ENCODE data around the gene PASD1.
"Not testable (repeated sequence)": the region's sequence is repeated elsewhere in the genome, so short reads cannot be mapped to it uniquely, and the experiment has no call there.

Gene PASD1

GRCh38 chrX:151563449-151563848 is at the start of gene PASD1:
TSS of gene PASD1 (plus strand) at chrX:151563675. CDS start at chrX:151601554, 37,879 bp downstream.
- DNase-seq (ENCODE audit: low spot score), result no peak

- no peak for DNase-seq (ENCODE audit: low spot score)
Observed at GRCh38 chrX:151515237-151515636, 48.2 kb upstream of the PASD1 start.

DNA sequence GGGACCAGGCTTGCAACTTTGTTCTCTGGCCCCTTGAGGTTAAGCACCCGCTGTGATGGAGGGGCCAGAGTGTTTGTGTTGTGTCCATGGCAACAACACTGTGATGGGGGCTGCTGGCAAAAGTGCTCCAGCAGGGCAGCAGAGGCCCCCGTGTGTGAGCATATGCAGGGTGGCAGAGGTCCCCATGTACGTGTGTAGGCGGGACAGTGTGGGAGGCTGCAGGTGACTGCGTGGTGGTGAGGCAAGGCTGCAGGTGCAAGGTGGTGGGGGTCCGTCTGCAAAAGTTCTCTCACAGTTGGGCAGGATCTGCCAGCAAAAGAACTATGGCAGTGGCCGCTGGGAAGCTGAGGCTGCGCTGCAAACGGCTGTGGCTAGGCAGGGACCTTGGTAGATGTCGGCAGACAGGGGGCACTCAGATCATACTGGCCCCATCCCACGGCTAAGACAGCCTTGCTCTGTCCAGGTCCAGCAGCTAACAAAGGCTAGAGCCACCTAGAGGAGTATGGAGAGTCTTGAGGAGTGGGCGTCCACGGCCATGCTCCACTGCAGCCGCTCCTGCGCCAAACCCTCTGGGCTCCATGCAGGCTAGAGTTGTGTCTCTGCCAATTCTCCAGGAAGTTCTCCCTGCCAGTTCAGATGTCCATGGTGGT is 46.8 kb upstream of the PASD1 start:
- no peak for DNase-seq (ENCODE audit: low spot score)

GRCh38 chrX:151517421-151517820 is 46.1 kb upstream of the PASD1 start:
- DNase-seq (ENCODE audit: low spot score), result no peak

- DNase-seq (ENCODE audit: low spot score), result no peak
Observed at GRCh38 chrX:151523351-151523750, 40.1 kb upstream of the PASD1 start.

DNA sequence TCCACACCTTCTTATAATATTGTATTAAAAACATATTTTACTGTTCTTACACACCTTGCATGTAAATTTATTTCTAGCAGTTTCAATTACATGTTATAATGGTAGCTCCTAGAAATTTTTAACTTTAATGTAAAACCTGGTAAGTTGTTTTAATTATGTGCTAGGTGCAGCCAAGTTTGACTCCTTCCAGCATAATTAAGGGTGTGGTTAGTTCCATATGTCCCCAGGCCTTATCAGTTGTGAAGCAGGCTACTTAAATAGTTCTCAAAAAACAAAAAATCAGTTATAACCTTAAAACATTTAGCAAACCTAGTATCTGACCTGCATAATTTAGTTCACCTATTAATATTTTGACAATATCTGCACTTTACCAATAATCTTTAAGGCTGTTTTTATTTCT is 26.9 kb upstream of the PASD1 start:
- DNase-seq (ENCODE audit: low spot score), result no peak

DNA sequence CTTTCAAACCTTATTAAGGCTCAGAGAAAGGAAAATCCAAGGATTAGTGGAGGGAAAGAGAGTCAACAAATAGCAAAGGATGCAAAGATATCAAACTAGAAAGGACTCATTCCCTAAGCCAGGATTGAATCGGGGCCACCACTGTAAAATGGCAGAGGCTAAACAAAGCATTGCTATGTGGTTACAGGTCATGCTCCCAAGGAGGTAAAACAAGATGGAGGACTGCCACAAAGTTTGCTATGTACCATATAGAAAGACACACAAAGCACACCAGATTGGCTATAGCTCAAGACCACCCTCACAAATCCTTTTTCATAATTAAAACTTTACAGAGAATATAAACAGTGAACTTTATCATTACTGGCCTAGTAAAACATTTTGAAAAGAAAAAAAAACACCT is 25.9 kb upstream of the PASD1 start:
- no peak for DNase-seq (ENCODE audit: low spot score)

DNA sequence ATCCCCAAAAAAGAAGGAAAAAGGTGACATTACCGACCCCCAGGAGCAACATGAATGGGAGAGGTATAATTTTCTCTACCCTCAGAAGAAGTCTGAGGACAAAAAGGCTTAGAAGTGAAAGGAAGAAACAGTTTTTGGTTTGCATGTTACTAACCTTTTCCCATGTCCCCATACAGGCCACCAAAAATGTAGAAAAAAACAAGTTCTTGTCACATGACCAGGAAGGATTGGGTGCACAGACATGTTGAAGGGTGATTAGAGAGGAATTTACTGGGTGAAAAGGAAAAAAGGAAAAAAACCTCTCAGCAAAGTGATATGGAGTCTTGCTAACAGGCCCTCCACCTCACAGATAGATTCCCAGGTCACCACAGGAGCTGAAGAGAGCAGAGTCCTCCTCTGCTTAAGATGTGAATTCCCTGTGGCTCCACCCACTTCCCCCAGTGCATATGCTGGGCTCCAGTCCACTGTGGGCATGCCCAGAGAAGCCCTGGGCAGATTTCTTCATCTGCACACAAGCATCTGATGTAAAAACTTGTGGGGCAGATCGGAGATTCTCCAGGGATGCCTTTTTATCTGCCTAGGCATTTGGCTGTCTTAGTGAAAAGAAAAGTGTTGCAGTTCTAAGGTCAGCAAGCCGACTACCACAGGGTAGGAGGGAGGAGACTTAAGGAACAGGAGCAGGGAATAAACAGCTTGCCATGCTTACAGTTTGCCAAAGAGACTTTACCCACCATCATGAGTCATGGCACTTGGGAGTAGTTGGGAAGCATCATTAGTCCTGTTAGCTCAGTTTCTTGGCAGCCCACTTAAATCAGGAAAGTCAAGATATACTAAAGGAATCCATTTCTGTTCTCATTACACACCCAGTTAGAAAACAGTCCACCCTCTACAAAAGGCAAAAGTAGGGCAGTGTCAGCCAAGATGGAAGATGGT is 25.0 kb upstream of the PASD1 start:
- no peak for DNase-seq (ENCODE audit: low spot score)

- no peak for DNase-seq (ENCODE audit: low spot score)
Observed at GRCh38 chrX:151543706-151544105, 19.8 kb upstream of the PASD1 start.

- not testable (repeated sequence) for DNase-seq (ENCODE audit: low spot score)
Observed at GRCh38 chrX:151546226-151546625, 17.2 kb upstream of the PASD1 start.

- not testable (repeated sequence) for DNase-seq (ENCODE audit: low spot score)
Observed at GRCh38 chrX:151551176-151551575, 12.3 kb upstream of the PASD1 start.

DNA sequence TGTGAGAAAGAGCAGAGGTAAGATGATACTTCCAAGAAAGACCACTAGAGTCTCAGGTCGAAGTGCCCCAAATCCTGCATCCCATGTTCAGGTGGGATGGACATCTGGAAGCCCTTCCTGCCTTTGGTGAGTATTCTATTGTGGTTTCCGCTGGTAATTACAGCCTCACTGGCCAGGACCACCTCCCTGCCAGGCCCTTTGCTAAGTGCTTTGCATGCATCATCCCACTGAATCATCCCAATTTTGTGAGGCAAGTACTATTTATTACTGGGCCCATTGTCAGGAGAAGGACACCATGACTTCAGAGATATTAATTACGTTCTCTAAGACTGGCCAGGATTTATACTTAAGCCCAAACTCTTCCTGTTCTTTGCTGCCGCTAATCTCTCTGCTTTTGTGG is 10.7 kb upstream of the PASD1 start:
- DNase-seq (ENCODE audit: low spot score), result no peak

DNA sequence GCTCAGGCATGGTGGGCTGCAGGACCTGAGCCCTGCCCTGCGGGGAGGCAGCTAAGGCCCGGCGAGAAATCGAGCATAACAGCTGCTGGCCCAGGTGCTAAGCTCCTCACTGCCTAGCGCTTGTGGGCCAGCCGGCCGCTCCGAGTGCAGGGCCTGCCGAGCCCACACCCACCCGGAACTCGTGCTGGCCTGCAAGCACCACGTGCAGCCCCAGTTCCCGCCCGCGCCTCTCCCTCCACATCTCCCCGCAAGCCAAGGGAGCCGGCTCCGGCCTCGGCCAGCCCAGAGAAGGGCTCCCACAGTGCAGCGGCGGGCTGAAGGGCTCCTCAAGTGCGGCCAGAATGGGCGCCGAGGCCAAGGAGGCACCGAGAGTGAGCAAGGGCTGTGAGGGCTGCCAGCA is 8.2 kb upstream of the PASD1 start:
- DNase-seq (ENCODE audit: low spot score), result not testable (repeated sequence)

DNA sequence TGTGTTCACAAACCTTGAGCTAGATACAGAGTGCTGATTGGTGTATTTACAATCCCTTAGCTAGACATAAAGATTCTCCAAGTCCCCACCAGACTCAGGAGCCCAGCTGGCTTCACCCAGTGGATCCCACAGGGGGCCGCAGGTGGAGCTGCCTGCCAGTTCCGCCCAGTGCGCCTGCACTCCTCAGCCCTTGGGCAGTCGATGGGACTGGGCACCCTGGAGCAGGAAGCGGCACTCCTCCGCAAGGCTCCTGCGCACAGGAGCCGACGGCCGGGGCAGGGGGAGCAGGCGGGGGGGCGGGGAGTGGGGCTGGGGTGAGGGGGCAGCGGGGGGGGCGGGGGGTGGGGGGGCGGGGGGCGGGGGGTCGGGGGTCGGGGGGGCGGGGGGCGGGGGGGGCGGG is 990 bp upstream of the PASD1 start:
- not testable (repeated sequence) for DNase-seq (ENCODE audit: low spot score)

DNA sequence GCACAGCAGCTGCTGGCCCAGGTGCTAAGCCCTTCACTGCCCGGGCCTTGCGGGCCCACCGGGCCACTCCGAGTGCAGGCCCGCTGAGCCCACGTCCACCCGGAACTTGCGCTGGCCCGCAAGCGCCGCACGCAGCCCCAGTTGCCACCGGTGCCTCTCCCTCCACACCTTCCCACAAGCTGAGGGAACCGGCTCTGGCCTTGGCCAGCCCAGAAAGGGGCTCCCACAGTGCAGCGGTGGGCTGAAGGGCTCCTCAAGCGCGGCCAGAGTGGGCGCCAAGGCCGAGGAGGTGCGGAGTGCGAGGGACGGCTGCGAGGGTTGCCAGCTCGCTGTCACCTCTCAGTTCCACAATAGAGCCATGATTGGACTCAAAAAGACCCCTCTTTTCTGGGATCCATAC is 472 bp upstream of the PASD1 start:
- DNase-seq (ENCODE audit: low spot score), result not testable (repeated sequence)

- no peak for DNase-seq (ENCODE audit: low spot score)
Observed at GRCh38 chrX:151564035-151564434, 560 bp downstream of the PASD1 start.

- DNase-seq (ENCODE audit: low spot score), result not testable (repeated sequence)
Observed at GRCh38 chrX:151566872-151567271, 3.4 kb downstream of the PASD1 start.

- DNase-seq (ENCODE audit: low spot score), result no peak
Observed at GRCh38 chrX:151570561-151570960, 7.1 kb downstream of the PASD1 start.

DNA sequence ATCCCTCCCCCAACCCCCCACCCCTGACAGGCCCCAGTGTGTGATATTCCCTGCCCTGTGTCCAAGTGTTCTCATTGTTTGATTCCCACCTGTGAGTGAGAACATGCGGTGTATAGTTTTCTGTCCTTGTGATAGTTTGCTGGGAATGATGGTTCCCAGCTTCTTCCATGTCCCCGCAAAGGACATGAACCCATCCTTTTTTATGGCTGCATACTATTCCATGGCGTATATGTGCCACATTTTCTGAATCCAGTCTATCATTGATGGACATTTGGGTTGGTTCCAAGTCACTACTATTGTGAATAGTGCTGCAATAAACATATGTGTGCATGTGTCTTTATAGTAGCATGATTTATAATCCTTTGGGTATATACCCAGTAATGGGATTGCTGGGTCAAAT is 29.9 kb downstream of the PASD1 start:
- not testable (repeated sequence) for DNase-seq (ENCODE audit: low spot score)

- DNase-seq (ENCODE audit: low spot score), result no peak
Observed at GRCh38 chrX:151596282-151596681, 32.8 kb downstream of the PASD1 start.

GRCh38 chrX:151604931-151605330 is 41.5 kb downstream of the PASD1 start:
- DNase-seq (ENCODE audit: low spot score), result no peak

- no peak for DNase-seq (ENCODE audit: low spot score)
Observed at GRCh38 chrX:151609222-151609621, 45.7 kb downstream of the PASD1 start.

DNA sequence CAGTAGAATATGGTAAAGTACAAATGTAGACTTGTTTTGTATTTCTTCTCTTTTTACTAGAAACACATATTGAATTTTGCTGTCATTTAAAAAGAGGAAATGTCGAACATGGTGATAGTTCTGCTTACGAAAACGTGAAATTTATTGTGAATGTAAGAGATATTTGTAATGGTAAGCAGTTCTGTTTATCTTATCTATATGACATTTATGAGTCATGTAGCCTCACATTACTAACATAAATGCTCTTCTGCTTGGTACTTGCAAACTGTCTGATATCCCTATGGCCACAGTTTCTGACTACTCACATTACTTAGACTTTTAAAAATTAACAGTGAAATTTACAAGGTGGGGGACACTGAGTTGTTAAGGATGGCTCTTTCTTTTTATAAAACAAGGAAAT is 57.9 kb downstream of the PASD1 start:
- no peak for DNase-seq (ENCODE audit: low spot score)

Data from CD4-positive, alpha-beta T cell treated with Interleukin-6 at 100 ng/mL for 8 hours (primary cell).